Motor neuron (in vitro differentiated cells): ENCODE results near the gene FAM98B. TPM values are rescaled to one million over a fixed set of nuclear protein-coding genes. Genes with fewer than 3 reads are reported as not detected.

Source experiments
- ATAC-seq, 8 experiments: fragments of 200-7000 bp; cut with Tn5 transposase; replicated peaks in 6 of 8; 2 replicates each; pipeline ENCODE4 v1.8.0; 2021; ENCODE audit warnings: mild to moderate bottlenecking in 8 of 8, moderate library complexity in 8 of 8
- H3K27ac ChIP-seq, 2 donors: fragments of 250-450 bp; sonication (Bioruptor Pico); 2 replicates each; pipeline ENCODE4 v1.9.0; 2021; ENCODE audit warnings: antibody characterized with exemption in 2 of 2, mild to moderate bottlenecking in 2 of 2, moderate library complexity in 1 of 2
- H3K4me1 ChIP-seq, 2 donors: fragments of 250-450 bp; sonication (Bioruptor Pico); replicated peaks in 1 of 2; 2 replicates each; pipeline ENCODE4 v1.6.1; 2021; ENCODE audit warnings: antibody characterized with exemption in 2 of 2, mild to moderate bottlenecking in 2 of 2, moderate library complexity in 1 of 2
- H3K4me3 ChIP-seq, 5 donors: fragments of 250-450 bp; sonication (Bioruptor Pico); 2 replicates each; pipeline ENCODE4 v1.9.0; 2021; ENCODE audit warnings: antibody characterized with exemption in 5 of 5, mild to moderate bottlenecking in 5 of 5, moderate library complexity in 4 of 5
- WGBS, 10 experiments: fragments of 450-650 bp; shearing (Covaris generic); methylation state at CpG; one replicate each; pipeline ENCODE4 v1.0.0; 2022; 5-methylcytosine and 5-hydroxymethylcytosine counted together
- in situ Hi-C, 9 experiments: fragments of 400-800 bp; cut with MboI; loops; one replicate each; pipeline ENCODE4 v1.15.0; 2021; ENCODE audit warnings: low sequenced_read_pairs in 9 of 9, low pct_unique_long_range_greater_than_20kb in 2 of 9; ENCODE audit not compliant: unreplicated experiment in 9 of 9
- total RNA-seq, 8 experiments: library from RNA; unstranded; fragments of 300-600 nt; gene quantifications; 2 replicates each; pipeline versions ENCODE4 v1.2.3 to v1.2.4, GENCODE V29; 2022

The FAM98B gene
- total RNA-seq, 8 experiments from 2014 or later = 8.4 to 32.4 (median 11.4) TPM

GRCh38 chr15:38533926-38534325 lies 80.0 kb downstream of the FAM98B start:
- peaks cover 5 to 6% of the 10 kb centered on the region in 2 donors for H3K4me1 ChIP-seq
- no peak overlapping the region for H3K4me3 ChIP-seq
- no peak overlapping the region for H3K27ac ChIP-seq
- ATAC-seq = no peak
- in situ Hi-C loops = no loop called here

GRCh38 chr15:38534691-38535090 lies 80.8 kb downstream of the FAM98B start:
- in situ Hi-C loops = no loop called here
- 50 to 100% (median 80%) methylated on average over 1 to 3 of the region's 3 CpGs; no CpG with 5 or more reads in 2 of the 10 experiments for WGBS, 10 experiments
- peaks cover 5 to 6% of the 10 kb centered on the region in 2 donors for H3K4me1 ChIP-seq
- ATAC-seq = no peak
- no peak overlapping the region for H3K27ac ChIP-seq
- no peak overlapping the region for H3K4me3 ChIP-seq

- no peak for ATAC-seq
- H3K27ac ChIP-seq = no peak overlapping the region
- H3K4me3 ChIP-seq = no peak overlapping the region
- in situ Hi-C loops = no loop called here
- 17 to 100% (median 74%) methylated on average over 1 to 6 of the region's 8 CpGs; no CpG with 5 or more reads in 2 of the 10 experiments for WGBS, 10 experiments
- H3K4me1 ChIP-seq = peaks cover 5 to 6% of the 10 kb centered on the region in 2 donors
Measured at GRCh38 chr15:38535491-38536200, 81.7 kb downstream of the FAM98B start.

GRCh38 chr15:38536201-38536676 lies 82.3 kb downstream of the FAM98B start:
- H3K4me3 ChIP-seq = no peak overlapping the region
- H3K4me1 ChIP-seq = peaks cover 5 to 6% of the 10 kb centered on the region in 2 donors
- H3K27ac ChIP-seq = no peak overlapping the region
- in situ Hi-C loops = no loop called here
- 0 to 93% (median 43%) methylated on average over 1 to 3 of the region's 3 CpGs; no CpG with 5 or more reads in 2 of the 10 experiments for WGBS, 10 experiments
- peak in 3 of 8 experiments; percentile 32 to 42 (median 39) for ATAC-seq

Other genes with a start within 250 kb of the FAM98B start
- gene SPRED1, start 201.3 kb upstream of the FAM98B start, total RNA-seq = 10 to 100 TPM; 10.1 to 46.0 (median 17.6) TPM
- 10 to 100 TPM in 2 of 8 experiments, 1 to 10 TPM in 6; 1.8 to 36.9 (median 2.8) TPM for gene RASGRP1, start 110.7 kb downstream of the FAM98B start, total RNA-seq